Right lobe of liver (tissue), 4 donors: ENCODE data around the gene DIRAS2.

Experiments used
- CTCF ChIP-seq, 4 donors: fragments of 200-600 bp in 3 of 4; fragments of 450-650 bp in 1 of 4; IDR thresholded peaks; one replicate each; pipeline versions ENCODE4 v1.5.1 to v1.8.0; 2016 to 2022; ENCODE audit warnings: antibody characterized with exemption in 4 of 4, mild to moderate bottlenecking in 2 of 4
- POLR2A ChIP-seq: fragments of 450-650 bp; IDR thresholded peaks from one replicate; pipeline ENCODE4 v1.6.1; 2017; ENCODE audit warnings: antibody characterized with exemption, mild to moderate bottlenecking
- donor health status: DM: no; HTN: no; CAD: no.
- donor health status: DM: no; HTN: no; CAD: no.
- donor health status: DM: no; HTN: yes; CAD: no.

- TF ChIP-seq CTCF (IDR thresholded peaks at IDR 0.05) (no peak), POLR2A (no peak)
These were observed 16.2 kb upstream of the DIRAS2 start for GRCh38 chr9:90658783-90659182.
